SKM-1 (cell line): ENCODE measurements around the gene UCK2.

ENCODE experiments used
- DNase-seq: peaks from one replicate; lab custom pipeline; 2025; ENCODE audit not compliant: unreplicated experiment; lab: John Stamatoyannopoulos, UW

Gene UCK2

DNA sequence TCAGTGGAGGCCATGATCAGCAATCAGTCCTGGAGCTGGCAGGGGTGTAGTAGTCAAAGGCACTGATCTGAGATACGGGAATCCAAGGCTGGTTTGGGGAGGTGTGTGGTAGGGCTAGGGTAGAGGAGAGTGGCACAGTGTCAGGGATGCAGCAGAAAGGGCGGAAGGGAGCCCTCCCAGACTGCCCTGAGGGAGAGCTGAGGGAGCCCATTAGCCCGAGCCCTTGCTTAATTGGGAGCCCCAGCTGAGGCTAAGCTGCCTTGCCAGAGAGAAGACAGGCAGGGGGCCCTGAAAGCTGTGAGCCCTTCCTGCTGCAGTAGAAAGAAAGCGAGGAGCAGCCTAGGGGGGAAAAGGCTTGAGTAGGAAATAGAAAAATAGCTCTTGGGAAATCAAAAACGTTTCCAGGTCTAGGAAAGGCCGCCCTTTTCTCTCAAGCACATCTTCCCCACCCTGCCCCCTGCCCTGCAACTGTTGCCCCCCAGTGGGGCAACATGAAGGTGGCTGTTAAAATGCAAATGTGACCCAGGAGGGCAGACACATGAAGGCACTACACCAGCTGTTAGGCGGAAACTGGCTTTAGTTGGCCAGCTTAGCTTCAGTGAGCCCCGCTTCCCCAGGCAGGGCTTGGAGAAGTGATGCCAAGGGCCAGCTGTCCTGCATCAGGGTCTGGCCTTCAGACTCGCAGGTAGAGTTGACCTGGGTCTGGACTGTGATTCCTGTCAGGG, 106.2 kb downstream of the UCK2 start:
- no peak for DNase-seq

DNA sequence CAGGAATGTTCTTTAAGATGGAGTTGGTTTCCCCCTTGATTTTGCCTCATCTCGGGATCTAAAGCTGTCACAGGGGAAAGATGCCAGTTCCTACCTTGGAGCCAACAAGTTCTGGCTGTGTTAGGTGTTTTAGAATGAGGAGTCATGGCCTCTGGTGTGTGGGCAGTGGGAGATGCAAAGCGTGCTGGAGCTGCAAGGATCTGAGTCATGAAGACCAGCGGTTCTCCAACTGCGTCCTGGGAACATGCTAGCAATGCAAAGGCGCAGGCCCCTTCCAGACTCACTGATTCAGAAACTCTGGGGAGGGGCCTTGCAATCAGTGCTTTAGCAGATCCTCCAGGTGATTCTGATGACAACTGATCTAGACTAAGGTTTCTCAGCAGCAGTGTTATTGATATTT, 109.1 kb downstream of the UCK2 start:
- DNase-seq: no peak

DNA sequence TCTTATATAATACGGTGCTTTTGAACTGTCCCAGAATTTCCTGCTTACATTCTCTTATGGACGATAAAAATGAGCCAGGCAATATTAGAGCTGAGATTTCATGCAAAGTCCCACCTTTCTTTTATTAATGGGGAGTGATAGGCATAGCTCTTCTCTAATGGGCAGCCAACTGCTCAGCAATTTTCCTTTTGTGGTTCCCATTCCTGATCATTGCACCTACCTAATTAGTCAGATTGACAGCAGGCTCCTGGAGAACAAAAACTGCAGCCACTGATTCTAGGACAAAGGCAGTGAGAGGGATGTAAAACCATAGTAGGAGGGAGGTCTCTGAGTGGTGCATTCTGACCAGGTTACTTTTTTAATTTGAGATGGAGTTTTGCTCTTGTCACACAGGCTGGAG, 110.4 kb downstream of the UCK2 start:
- no peak for DNase-seq

DNA sequence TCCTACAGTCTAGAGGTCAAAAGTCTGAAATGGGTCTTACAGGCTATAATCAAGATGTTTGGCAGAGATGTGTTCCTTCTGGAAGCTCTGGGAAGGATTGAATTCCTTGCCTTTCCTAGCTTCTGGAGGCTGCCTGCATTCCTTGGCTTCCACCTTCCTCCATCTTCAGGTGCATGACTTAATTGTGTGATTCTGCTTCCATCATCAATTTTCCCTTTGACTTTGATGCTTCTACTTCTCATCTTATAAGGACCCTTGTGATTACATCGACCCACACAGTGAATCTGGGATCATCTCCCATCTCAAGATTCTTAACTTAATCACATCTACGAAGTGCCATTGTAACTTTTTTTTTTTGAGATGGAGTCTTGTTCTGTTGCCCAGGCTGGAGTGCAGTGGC, 111.4 kb downstream of the UCK2 start:
- DNase-seq: no peak

DNA sequence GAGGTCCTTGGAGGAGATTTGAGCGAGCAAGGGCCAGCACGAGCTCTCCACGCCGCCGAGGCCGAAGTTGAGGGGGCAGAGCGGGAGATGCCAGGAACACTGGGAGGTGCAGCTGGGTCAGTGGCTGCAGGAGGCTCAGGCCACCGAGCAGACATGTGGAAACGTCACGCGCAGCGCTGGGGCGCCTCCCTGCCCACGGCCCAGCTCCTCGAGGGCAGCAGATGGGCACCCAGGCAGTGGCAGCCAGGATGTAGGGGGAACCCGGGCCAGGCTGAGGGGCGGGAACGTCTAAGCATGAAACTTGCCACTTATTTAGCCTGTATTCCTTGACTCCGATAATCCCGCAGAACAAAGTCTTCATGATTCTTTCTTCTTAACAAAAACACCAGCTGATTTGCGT, 114.1 kb downstream of the UCK2 start:
- no peak for DNase-seq

DNA sequence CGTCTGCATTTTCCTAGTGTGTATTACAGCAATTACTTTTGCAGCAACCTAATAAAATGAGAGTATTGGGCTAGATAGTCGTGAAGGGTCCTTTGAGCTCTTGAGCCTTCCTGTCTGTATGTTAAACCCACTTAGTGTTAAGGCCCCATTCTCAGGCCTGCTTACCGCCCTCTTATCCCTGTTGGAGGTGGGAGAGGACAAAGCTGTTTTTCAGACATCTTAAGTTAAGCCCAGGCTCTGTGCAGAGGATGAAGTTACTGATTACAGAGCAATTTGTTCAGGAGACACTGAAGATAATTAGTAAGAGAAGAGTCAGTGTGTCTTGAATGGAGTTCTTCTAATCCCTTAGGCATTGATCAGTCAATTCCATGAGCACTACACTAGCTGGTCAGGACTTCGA, 114.6 kb downstream of the UCK2 start:
- no peak for DNase-seq

DNA sequence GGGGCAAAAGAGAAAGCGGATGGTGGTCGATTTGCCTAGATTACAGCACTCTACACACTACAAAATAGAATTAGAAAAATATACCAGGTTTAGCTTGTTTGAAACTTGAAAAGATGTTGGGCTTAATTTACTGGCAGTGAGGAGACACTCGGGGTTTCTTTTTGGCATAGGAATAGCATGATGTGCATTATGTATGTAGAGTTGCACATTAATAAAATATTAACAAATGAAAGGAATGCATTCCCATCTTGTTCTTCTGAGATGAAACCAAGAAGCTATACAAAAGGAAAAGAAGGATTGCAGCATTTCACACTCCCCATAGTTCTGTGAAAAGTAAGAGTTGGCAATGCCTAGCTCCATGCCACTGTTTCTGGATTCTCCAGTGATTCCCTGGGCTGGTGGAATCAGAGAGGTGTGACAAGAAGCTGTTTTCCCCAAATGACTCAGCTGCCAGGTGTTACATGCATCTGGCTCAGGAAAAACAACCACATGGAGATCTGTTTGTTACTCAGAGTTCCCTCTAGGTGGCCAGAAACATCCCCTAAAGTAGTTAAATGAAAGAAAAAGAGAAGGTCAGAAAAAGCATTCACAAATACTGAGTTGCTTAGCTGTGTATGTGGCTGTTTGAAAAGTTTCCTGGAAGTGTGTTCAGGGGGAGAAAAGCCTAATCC, 115.6 kb downstream of the UCK2 start:
- no peak for DNase-seq

DNA sequence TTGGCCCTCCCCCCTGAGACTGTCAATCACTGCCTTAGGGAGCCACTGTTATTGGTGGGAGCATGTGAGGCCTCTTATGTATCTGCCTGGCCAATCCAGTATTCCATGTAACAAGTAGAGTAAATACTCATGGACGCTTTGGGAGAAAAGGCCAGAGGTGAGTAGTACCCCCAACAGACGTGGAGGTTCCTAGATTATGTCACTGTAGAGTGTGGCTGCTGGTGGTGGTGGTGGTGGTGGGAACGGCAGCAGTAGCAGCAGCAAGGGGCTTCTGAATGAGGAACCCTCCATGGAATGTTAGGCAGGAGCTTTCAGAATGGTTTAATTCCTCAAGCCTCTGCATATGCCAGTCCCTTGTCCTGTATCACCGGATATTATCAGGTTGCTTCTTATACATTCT, 118.5 kb downstream of the UCK2 start:
- no peak for DNase-seq

DNA sequence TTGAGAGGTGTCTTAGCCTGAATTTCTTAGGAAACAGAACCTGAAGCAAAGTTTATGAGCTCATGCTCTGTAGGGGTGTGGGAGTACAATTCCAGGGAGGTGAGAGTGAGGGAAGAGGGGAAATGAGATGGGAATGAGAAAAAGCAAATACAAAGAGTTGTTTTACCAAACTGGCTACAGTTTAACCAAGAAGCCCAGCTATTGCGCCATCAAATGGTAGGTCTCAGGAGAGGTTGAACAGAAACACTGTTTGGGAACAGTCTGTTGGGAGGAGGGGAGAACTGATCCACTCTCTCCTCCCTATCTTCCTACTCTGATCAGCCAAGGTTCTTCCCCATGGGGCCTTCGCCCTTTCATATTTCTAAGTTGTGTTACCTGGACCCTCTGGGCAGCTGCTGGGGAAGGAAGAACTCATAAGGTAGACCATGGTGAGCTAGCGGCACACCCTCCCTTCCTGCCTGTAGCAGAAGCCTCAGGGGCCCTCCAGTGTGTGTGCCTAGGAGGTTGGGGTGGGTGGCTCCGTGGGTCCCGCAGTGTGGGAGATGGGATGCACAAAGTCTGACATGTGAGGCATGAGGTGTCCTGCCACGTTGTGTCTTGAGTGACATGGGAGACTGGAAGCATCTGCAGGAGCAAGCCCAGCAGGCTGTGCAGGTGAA, 120.5 kb downstream of the UCK2 start:
- no peak for DNase-seq

DNA sequence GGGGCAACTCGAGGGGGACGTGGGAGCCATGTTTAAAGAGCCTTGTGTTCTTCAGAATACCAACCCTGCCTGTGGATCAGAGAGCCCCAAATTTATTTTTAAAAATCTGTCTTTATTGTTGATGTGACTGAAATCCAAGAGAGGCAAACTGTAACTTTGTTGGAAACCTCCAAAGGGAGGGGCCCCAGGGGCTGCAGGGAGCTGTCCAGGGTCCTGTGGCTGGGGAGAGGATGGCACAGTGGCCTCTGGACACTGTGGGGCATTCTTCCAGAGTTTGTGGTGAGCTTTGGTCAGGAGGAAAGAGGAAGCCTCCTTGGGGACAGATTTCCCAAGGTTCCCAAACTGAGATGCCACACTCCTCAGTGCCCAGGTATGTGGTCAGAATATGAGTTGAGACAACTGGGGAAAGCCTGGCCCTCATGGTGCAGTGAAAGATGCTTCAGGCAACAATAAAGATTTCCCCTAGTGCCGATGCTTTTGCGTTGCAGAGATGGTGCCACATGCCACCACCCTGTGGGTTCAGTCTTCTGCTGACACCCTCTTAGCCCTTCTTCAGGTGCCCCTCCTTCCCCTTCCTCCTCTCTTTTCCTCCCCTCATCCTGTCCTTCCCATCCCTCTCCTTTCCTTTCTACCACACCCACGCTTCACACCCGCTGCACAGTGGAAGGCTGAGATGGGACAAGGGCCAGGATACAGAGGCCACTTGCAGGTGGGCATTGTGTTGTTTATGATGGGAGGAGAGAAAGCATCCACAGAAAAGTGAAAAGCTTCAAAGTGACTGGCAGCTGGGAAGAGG, 122.1 kb downstream of the UCK2 start:
- DNase-seq: no peak

DNA sequence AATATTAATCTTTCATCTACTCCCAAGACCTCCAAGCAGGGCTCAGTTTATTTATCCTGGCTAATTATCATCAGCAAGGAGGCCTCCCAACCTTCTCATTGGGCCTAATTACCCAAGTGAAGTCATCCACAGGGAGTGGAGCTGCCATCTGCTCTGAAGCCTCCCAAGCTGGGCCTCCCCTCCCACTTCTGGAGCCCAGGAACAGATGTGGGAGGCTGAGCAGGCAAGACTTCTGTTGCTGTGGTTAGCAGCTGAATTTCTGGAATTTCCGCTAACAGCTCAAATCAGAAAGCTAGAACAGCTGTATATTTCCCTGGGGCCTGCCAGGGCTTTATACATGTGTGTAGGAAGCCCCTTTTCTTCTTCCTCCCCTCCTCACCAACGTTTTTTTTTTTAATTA, 127.5 kb downstream of the UCK2 start:
- DNase-seq: no peak

DNA sequence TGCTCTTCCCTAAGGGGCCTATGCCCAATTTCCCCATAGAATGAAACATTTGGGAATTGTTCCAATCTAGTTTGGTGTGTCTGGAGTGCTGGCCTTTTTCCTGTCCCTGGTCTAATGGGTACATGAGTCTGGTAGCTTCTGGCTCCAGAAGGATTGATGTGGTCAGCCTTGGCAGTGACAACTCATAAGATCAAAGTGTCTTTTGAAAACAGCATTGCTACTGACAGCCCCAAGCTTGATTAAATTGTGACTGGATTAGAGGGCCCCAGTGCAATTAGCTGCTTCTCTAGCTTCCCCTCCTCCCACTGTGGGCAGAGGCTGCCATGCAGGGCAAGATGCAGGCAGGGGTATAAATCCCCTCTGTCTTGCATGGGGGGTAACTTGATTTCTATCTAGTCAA, 130.9 kb downstream of the UCK2 start:
- no peak for DNase-seq

DNA sequence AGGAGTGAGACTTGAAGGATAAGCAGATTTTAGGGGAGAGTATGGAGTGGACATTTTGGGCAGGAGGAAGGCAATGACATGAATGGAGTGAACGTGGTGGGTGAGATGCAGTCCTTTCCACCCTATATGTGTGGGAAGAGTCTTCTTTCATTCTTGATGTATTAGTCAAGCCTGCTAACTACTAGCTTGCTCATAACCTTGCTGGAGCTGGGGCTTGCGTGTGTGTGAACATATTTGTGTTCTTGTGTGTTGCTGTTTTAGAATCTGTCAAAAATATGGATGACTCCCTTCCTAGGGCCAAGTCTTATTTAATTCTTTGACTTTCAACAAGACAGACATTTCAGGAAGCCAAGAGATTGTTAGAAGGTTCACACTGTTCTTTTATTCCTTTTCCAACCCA, 132.7 kb downstream of the UCK2 start:
- no peak for DNase-seq

DNA sequence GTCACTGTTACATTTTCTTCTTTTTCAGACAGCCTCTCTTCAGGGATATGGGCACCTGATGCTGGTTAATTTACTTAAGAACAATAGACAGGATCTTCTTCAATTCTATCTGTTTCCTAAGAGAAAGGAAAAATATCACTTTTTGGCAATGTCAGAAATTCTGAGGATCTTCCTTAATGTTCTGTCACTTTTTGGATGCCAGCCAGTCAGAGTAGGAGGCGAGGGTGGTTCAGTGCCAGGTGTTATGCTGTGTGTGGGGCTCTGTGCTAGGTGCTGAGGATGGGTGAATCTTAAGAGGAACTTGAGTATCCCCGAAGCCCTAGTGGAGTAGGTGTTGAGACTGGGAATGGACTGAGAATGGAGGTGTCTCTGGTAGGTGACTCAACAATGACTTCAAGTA, 133.5 kb downstream of the UCK2 start:
- DNase-seq: no peak
